H9 (cell line): ENCODE results near the gene LEPROT. TPM values are rescaled to one million over a fixed set of nuclear protein-coding genes. Genes with fewer than 3 reads are reported as not detected.

Experiments
- DNase-seq: peaks from one replicate; pipeline ENCODE4 v3.0.0-alpha.2; 2017
- H2AFZ ChIP-seq: one replicate; pipeline ENCODE4 v1.6.1; 2013; ENCODE audit warnings: mild to moderate bottlenecking, low read length, control low read depth, moderate library complexity
- H2AK5ac ChIP-seq: 2 replicates; pipeline ENCODE4 v1.6.1; 2013; ENCODE audit warnings: low read length, control low read depth, mixed read lengths; ENCODE audit not compliant: insufficient read length
- H2BK120ac ChIP-seq: one replicate; pipeline ENCODE4 v1.6.1; 2013; ENCODE audit warnings: low read depth, mild to moderate bottlenecking, low read length, control low read depth, inconsistent platforms; ENCODE audit not compliant: poor library complexity, severe bottlenecking
- H2BK12ac ChIP-seq: 2 replicates; pipeline ENCODE4 v1.6.1; 2013; ENCODE audit warnings: low read length, control low read depth, mixed read lengths, low read depth; ENCODE audit not compliant: insufficient read length
- H2BK15ac ChIP-seq: 2 replicates; pipeline ENCODE4 v1.6.1; 2013; ENCODE audit warnings: low read depth, low read length, control low read depth
- H2BK20ac ChIP-seq: one replicate; pipeline ENCODE4 v1.6.1; 2013; ENCODE audit warnings: low read depth, mild to moderate bottlenecking, low read length, control low read depth, inconsistent platforms; ENCODE audit not compliant: poor library complexity, severe bottlenecking
- H2BK5ac ChIP-seq: 2 replicates; pipeline ENCODE4 v1.6.1; 2013; ENCODE audit warnings: low read length, control low read depth, mixed read lengths; ENCODE audit not compliant: insufficient read length
- H3K14ac ChIP-seq: 2 replicates; pipeline ENCODE4 v1.6.1; 2013; ENCODE audit warnings: low read length, control low read depth; ENCODE audit not compliant: insufficient read depth
- H3K18ac ChIP-seq: 2 replicates; pipeline ENCODE4 v1.6.1; 2013; ENCODE audit warnings: low read depth, mild to moderate bottlenecking, mixed read lengths, low read length, control low read depth; ENCODE audit not compliant: insufficient read length
- H3K23ac ChIP-seq: 2 replicates; pipeline ENCODE4 v1.6.1; 2013; ENCODE audit warnings: low read length, control low read depth, mixed read lengths, low read depth; ENCODE audit not compliant: insufficient read length
- H3K23me2 ChIP-seq: 2 replicates; pipeline ENCODE4 v1.6.1; 2013; ENCODE audit warnings: low read depth, mild to moderate bottlenecking, mixed read lengths, low read length, control low read depth; ENCODE audit not compliant: insufficient read length, poor library complexity, severe bottlenecking
- H3K27ac ChIP-seq: 2 replicates; pipeline ENCODE4 v1.5.1; 2013; ENCODE audit warnings: low read length, control low read depth, mixed read lengths, low read depth; ENCODE audit not compliant: insufficient read length
- H3K27me3 ChIP-seq: 2 replicates; pipeline ENCODE4 v1.6.1; 2013; ENCODE audit warnings: low read length, control low read depth, inconsistent platforms; ENCODE audit not compliant: insufficient read depth
- H3K4ac ChIP-seq: 2 replicates; pipeline ENCODE4 v1.6.1; 2013; ENCODE audit warnings: low read depth, mild to moderate bottlenecking, control low read depth, inconsistent platforms, low read length, moderate library complexity
- H3K4me1 ChIP-seq: 2 replicates; pipeline ENCODE4 v1.6.1; 2013; ENCODE audit warnings: low read length, control low read depth, inconsistent platforms; ENCODE audit not compliant: insufficient read depth
- H3K4me2 ChIP-seq: 2 replicates; pipeline ENCODE4 v1.6.1; 2013; ENCODE audit warnings: low read length, control low read depth, mixed read lengths; ENCODE audit not compliant: insufficient read length, insufficient read depth
- H3K56ac ChIP-seq: 2 replicates; pipeline ENCODE4 v1.6.1; 2013; ENCODE audit warnings: low read depth, mild to moderate bottlenecking, mixed read lengths, low read length, control low read depth; ENCODE audit not compliant: insufficient read length
- H3K79me1 ChIP-seq: 2 replicates; pipeline ENCODE4 v1.6.1; 2013; ENCODE audit warnings: low read depth, mild to moderate bottlenecking, moderate library complexity, low read length, control low read depth, inconsistent platforms; ENCODE audit not compliant: insufficient read depth, poor library complexity, severe bottlenecking
- H3K79me2 ChIP-seq: 2 replicates; pipeline ENCODE4 v1.6.1; 2013; ENCODE audit warnings: low read length, control low read depth, inconsistent platforms; ENCODE audit not compliant: insufficient read depth
- H3K9ac ChIP-seq: 2 replicates; pipeline ENCODE4 v1.6.1; 2013; ENCODE audit warnings: low read length, control low read depth, mixed read lengths; ENCODE audit not compliant: insufficient read length; ENCODE audit errors: extremely low read depth
- H3K9me3 ChIP-seq: one replicate; pipeline ENCODE4 v1.6.1; 2013; ENCODE audit warnings: low read depth, low read length, inconsistent platforms; ENCODE audit not compliant: control insufficient read depth
- H3T11ph ChIP-seq: one replicate; pipeline ENCODE4 v1.6.1; 2013; ENCODE audit warnings: mild to moderate bottlenecking, low read length, control low read depth, inconsistent platforms
- H4K20me1 ChIP-seq: one replicate; pipeline ENCODE4 v1.6.1; 2013; ENCODE audit not compliant: control insufficient read depth, insufficient read length, insufficient read depth
- H4K5ac ChIP-seq: 2 replicates; pipeline ENCODE4 v1.6.1; 2013; ENCODE audit warnings: low read depth, mild to moderate bottlenecking, mixed read lengths, low read length, control low read depth; ENCODE audit not compliant: insufficient read length
- H4K8ac ChIP-seq: replicated peaks from 2 replicates; pipeline ENCODE4 v1.6.1; 2013; ENCODE audit warnings: low read length, control low read depth, mixed read lengths, low read depth; ENCODE audit not compliant: insufficient read length
- H4K91ac ChIP-seq: 2 replicates; pipeline ENCODE4 v1.6.1; 2013; ENCODE audit warnings: low read depth, mild to moderate bottlenecking, moderate library complexity, mixed read lengths, low read length, control low read depth; ENCODE audit not compliant: insufficient read length
- H3K27ac Mint-ChIP-seq, 3 experiments: 2 replicates in 2 of 3; 3 replicates in 1 of 3; pipeline ENCODE4 v1.8.0; 2020 to 2021; ENCODE audit warnings: mixed read lengths in 3 of 3, mild to moderate bottlenecking in 1 of 3, moderate library complexity in 1 of 3
- H3K27me3 Mint-ChIP-seq: 2 replicates; pipeline ENCODE4 v1.8.0; 2021; ENCODE audit warnings: low read depth, mild to moderate bottlenecking, moderate library complexity, mixed read lengths
- H3K36me3 Mint-ChIP-seq, 3 experiments: 2 replicates in 2 of 3; 3 replicates in 1 of 3; pipeline ENCODE4 v1.8.0; 2020 to 2021; ENCODE audit warnings: low read depth in 3 of 3, mixed read lengths in 3 of 3; ENCODE audit not compliant: insufficient read depth in 1 of 3
- H3K4me1 Mint-ChIP-seq, 2 experiments: 2 replicates each; pipeline ENCODE4 v1.8.0; 2020; ENCODE audit warnings: mixed read lengths in 2 of 2
- H3K4me3 Mint-ChIP-seq, 2 experiments: 2 replicates in 1 of 2; 3 replicates in 1 of 2; pipeline ENCODE4 v1.8.0; 2020 to 2021; ENCODE audit warnings: mild to moderate bottlenecking in 2 of 2, mixed read lengths in 2 of 2, moderate library complexity in 1 of 2
- H3K9me3 Mint-ChIP-seq, 2 experiments: 2 replicates in 1 of 2; 3 replicates in 1 of 2; pipeline ENCODE4 v1.8.0; 2020; ENCODE audit warnings: mild to moderate bottlenecking in 2 of 2, mixed read lengths in 2 of 2, moderate library complexity in 1 of 2
- WGBS: extraction: QIAGEN DNeasy Blood & Tissue Kit; methylation state at CpG from one replicate; pipeline ENCODE4 v1.1.7; 2013; ENCODE audit warnings: missing lambda C conversion rate, low lambda C conversion rate, mixed read lengths; ENCODE audit not compliant: insufficient read length; ENCODE audit errors: extremely low coverage; 5-methylcytosine and 5-hydroxymethylcytosine counted together
- total RNA-seq: library from RNA; stranded (reverse); gene quantifications from 2 replicates; pipeline ENCODE4 v1.2.1, GENCODE V29; 2021
- TF ChIP-seq, protein P1 (sequence below): fragments of 200-600 bp; sonication (generic); conservative IDR thresholded peaks from 3 replicates; pipeline ENCODE4 v1.8.0; 2021; ENCODE audit warnings: antibody characterized with exemption, mild to moderate bottlenecking

The LEPROT gene
- total RNA-seq, 1 experiment from 2014 or later: 32.6 TPM

- H4K8ac ChIP-seq: no peak overlapping the region
These were observed 31.4 kb upstream of the LEPROT start for GRCh38 chr1:65388908-65389695.

More at GRCh38 chr1:65388908-65389695, 31.4 kb upstream of the LEPROT start:
- no peak overlapping the region for H4K91ac ChIP-seq
- H3K36me3 Mint-ChIP-seq: peaks cover 4 to 5% (median 5%) of the 10 kb centered on the region in 3 experiments; a peak in 6 of 7 replicates
- DNase-seq: no peak
- no peak overlapping the region for H2BK15ac ChIP-seq
- H2BK5ac ChIP-seq: no peak overlapping the region
- no peak overlapping the region for H2BK20ac ChIP-seq
- no peak overlapping the region for H3T11ph ChIP-seq
- no peak overlapping the region for H3K56ac ChIP-seq
- H3K4ac ChIP-seq: no peak overlapping the region
- H3K79me1 ChIP-seq: no peaks in the 10 kb centered on the region
- no peak overlapping the region for H2BK12ac ChIP-seq
- peak overlapping the region in 1 of 3 experiments; percentile 76; a peak in 3 of 7 replicates for H3K27ac Mint-ChIP-seq
- H3K23ac ChIP-seq: no peak overlapping the region
- H3K27ac ChIP-seq: peak overlapping the region; percentile 19
- no peak overlapping the region for H3K14ac ChIP-seq
- H3K4me3 Mint-ChIP-seq: no peak overlapping the region
- H3K4me1 ChIP-seq: no peaks in the 10 kb centered on the region
- H3K27me3 ChIP-seq: no peaks in the 10 kb centered on the region
- H3K23me2 ChIP-seq: no peaks in the 10 kb centered on the region
- H4K5ac ChIP-seq: no peak overlapping the region
- peaks cover 4 to 5% of the 10 kb centered on the region in 2 experiments; a peak in 4 of 5 replicates for H3K9me3 Mint-ChIP-seq
- no CpG with 5 or more reads among the region's 3 CpGs for WGBS
- H4K20me1 ChIP-seq: no peaks in the 10 kb centered on the region
- H2AK5ac ChIP-seq: no peak overlapping the region
- H3K79me2 ChIP-seq: no peaks in the 10 kb centered on the region
- no peak overlapping the region for H2AFZ ChIP-seq
- no peak overlapping the region for H3K18ac ChIP-seq
- TF ChIP-seq, protein P1, sequence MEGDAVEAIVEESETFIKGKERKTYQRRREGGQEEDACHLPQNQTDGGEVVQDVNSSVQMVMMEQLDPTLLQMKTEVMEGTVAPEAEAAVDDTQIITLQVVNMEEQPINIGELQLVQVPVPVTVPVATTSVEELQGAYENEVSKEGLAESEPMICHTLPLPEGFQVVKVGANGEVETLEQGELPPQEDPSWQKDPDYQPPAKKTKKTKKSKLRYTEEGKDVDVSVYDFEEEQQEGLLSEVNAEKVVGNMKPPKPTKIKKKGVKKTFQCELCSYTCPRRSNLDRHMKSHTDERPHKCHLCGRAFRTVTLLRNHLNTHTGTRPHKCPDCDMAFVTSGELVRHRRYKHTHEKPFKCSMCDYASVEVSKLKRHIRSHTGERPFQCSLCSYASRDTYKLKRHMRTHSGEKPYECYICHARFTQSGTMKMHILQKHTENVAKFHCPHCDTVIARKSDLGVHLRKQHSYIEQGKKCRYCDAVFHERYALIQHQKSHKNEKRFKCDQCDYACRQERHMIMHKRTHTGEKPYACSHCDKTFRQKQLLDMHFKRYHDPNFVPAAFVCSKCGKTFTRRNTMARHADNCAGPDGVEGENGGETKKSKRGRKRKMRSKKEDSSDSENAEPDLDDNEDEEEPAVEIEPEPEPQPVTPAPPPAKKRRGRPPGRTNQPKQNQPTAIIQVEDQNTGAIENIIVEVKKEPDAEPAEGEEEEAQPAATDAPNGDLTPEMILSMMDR: no peak
- peaks cover 4 to 14% of the 10 kb centered on the region in 2 experiments for H3K4me1 Mint-ChIP-seq
- H3K4me2 ChIP-seq: no peak overlapping the region
- peaks cover 8% of the 10 kb centered on the region for H3K9me3 ChIP-seq
- H2BK120ac ChIP-seq: no peak overlapping the region
- no peak overlapping the region for H3K9ac ChIP-seq
- H3K27me3 Mint-ChIP-seq: no peaks in the 10 kb centered on the region
